ENCODE data around the gene SYNJ1.
"Not testable (repeated sequence)": the region's sequence is repeated elsewhere in the genome, so short reads cannot be mapped to it uniquely, and the experiment has no call there.

The SYNJ1 gene

DNA sequence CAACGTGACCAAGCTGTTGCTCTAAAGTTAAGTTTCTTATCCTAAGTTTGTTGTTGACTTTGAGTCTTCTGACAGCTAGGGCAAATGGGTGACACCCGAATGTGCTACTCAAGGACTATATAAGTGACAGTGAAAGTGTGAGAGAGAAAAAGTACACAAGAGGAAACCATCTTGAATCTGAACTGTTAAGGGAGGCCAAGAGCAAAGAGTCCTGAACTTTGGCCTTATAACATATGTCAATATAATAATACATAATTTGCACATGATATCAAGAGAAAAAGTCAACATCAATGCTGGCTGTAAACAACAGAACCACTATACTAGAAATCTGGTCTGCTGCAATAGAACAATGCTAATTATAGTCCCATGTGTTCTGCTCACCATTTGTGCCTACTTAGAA, 29.5 kb downstream of the SYNJ1 start:
- H3K4me1 Mint-ChIP-seq (ENCODE audit: low read depth) = peaks cover 11% of the 10 kb centered on the region
- peak overlapping the region; percentile 44 for H3K27ac Mint-ChIP-seq
- no peaks in the 10 kb centered on the region for H3K27me3 Mint-ChIP-seq (ENCODE audit: low read depth)

GRCh38 chr21:32695482-32695881, 32.3 kb downstream of the SYNJ1 start:
- H3K4me3 Mint-ChIP-seq; H3K27me3 Mint-ChIP-seq (ENCODE audit: low read depth); H3K4me1 Mint-ChIP-seq (ENCODE audit: low read depth); H3K27ac Mint-ChIP-seq; H3K9me3 Mint-ChIP-seq; DNase-seq (ENCODE audit: low spot score): not testable (repeated sequence)
- peaks cover 19% of the 10 kb centered on the region for H3K36me3 Mint-ChIP-seq (ENCODE audit: low read depth)

More for the DNA sequence above, 29.5 kb downstream of the SYNJ1 start:
- Mint-ChIP-seq H3K4me3 (no peak overlapping the region), H3K36me3 (ENCODE audit: low read depth) (peaks cover 7% of the 10 kb centered on the region), H3K9me3 (no peaks in the 10 kb centered on the region)
- no peak for DNase-seq (ENCODE audit: low spot score)

DNA sequence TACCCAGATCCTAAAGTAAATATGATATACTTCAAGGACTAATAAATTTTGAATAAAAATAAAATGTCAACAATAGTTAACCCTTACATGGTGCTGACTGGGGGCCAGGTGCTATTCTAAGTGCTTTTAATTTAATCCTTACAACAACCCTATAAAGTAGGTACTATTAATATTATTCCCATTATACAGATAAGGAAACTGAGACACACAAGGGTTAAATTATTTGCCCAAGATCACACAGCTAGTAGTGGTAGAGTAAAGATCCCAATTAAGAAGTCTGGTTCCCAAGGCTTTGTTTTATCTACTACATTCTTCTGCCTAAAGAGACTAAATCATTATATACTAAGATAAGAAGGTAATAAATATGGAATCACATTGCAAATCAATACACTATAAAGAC, 34.2 kb downstream of the SYNJ1 start:
- no peak overlapping the region for H3K27ac Mint-ChIP-seq
- no peaks in the 10 kb centered on the region for H3K9me3 Mint-ChIP-seq
- no peak overlapping the region for H3K4me3 Mint-ChIP-seq
- no peaks in the 10 kb centered on the region for H3K27me3 Mint-ChIP-seq (ENCODE audit: low read depth)
- no peak for DNase-seq (ENCODE audit: low spot score)
- H3K36me3 Mint-ChIP-seq (ENCODE audit: low read depth) = peaks cover 19% of the 10 kb centered on the region
- no peaks in the 10 kb centered on the region for H3K4me1 Mint-ChIP-seq (ENCODE audit: low read depth)

- no peaks in the 10 kb centered on the region for H3K9me3 Mint-ChIP-seq
- H3K4me1 Mint-ChIP-seq (ENCODE audit: low read depth) = no peaks in the 10 kb centered on the region
- DNase-seq (ENCODE audit: low spot score) = no peak
- H3K27me3 Mint-ChIP-seq (ENCODE audit: low read depth) = no peaks in the 10 kb centered on the region
- H3K36me3 Mint-ChIP-seq (ENCODE audit: low read depth) = peaks cover 21% of the 10 kb centered on the region
- no peak overlapping the region for H3K4me3 Mint-ChIP-seq
- no peak overlapping the region for H3K27ac Mint-ChIP-seq
Measured at GRCh38 chr21:32690085-32690484, 37.7 kb downstream of the SYNJ1 start.

GRCh38 chr21:32687643-32688345, 40.0 kb downstream of the SYNJ1 start:
- H3K27ac Mint-ChIP-seq = no peak overlapping the region
- DNase-seq (ENCODE audit: low spot score) = no peak
- H3K36me3 Mint-ChIP-seq (ENCODE audit: low read depth) = peaks cover 23% of the 10 kb centered on the region

GRCh38 chr21:32682696-32683474, 44.9 kb downstream of the SYNJ1 start:
- H3K27ac Mint-ChIP-seq = no peak overlapping the region
- no peaks in the 10 kb centered on the region for H3K9me3 Mint-ChIP-seq
- no peaks in the 10 kb centered on the region for H3K27me3 Mint-ChIP-seq (ENCODE audit: low read depth)
- peaks cover 22% of the 10 kb centered on the region for H3K36me3 Mint-ChIP-seq (ENCODE audit: low read depth)
- no peak for DNase-seq (ENCODE audit: low spot score)
- H3K4me1 Mint-ChIP-seq (ENCODE audit: low read depth) = peaks cover 2% of the 10 kb centered on the region
- H3K4me3 Mint-ChIP-seq = no peak overlapping the region

More at GRCh38 chr21:32687643-32688345, 40.0 kb downstream of the SYNJ1 start:
- Mint-ChIP-seq H3K4me3 (no peak overlapping the region), H3K4me1 (ENCODE audit: low read depth) (no peaks in the 10 kb centered on the region), H3K27me3 (ENCODE audit: low read depth) (no peaks in the 10 kb centered on the region), H3K9me3 (no peaks in the 10 kb centered on the region)

DNA sequence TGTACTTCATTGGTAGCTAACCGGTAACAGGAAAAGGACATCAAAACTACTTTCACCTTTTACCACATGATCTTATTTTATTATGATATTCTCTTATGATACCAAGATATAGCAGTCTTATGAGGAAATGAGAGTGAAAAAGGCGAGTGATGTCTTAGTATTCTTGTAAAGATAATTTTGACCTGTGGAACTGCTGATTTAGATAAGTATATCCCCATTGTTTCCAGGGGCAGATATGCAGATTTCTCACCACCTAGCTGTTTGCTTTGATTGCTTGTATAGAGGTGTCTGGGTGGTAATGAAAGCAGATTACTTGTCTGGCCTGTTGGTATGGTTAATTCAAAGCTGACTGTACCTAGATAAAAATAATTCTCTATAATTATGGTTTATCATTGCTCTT, 53.1 kb downstream of the SYNJ1 start:
- Mint-ChIP-seq H3K9me3 (no peaks in the 10 kb centered on the region), H3K4me1 (ENCODE audit: low read depth) (no peaks in the 10 kb centered on the region), H3K36me3 (ENCODE audit: low read depth) (peaks cover 27% of the 10 kb centered on the region), H3K27me3 (ENCODE audit: low read depth) (no peaks in the 10 kb centered on the region), H3K27ac (no peak overlapping the region), H3K4me3 (no peak overlapping the region)
- DNase-seq (ENCODE audit: low spot score) = no peak

GRCh38 chr21:32674038-32674437, 53.8 kb downstream of the SYNJ1 start:
- H3K36me3 Mint-ChIP-seq (ENCODE audit: low read depth) = peaks cover 27% of the 10 kb centered on the region
- no peaks in the 10 kb centered on the region for H3K4me1 Mint-ChIP-seq (ENCODE audit: low read depth)
- no peak overlapping the region for H3K27ac Mint-ChIP-seq
- H3K27me3 Mint-ChIP-seq (ENCODE audit: low read depth) = no peaks in the 10 kb centered on the region
- H3K9me3 Mint-ChIP-seq = no peaks in the 10 kb centered on the region
- DNase-seq (ENCODE audit: low spot score) = no peak
- H3K4me3 Mint-ChIP-seq = no peak overlapping the region

GRCh38 chr21:32666258-32666657, 61.6 kb downstream of the SYNJ1 start:
- no peak for DNase-seq (ENCODE audit: low spot score)
- Mint-ChIP-seq H3K4me3 (no peak overlapping the region), H3K4me1 (ENCODE audit: low read depth) (no peaks in the 10 kb centered on the region), H3K27me3 (ENCODE audit: low read depth) (no peaks in the 10 kb centered on the region), H3K36me3 (ENCODE audit: low read depth) (peaks cover 59% of the 10 kb centered on the region), H3K9me3 (peaks cover 24% of the 10 kb centered on the region), H3K27ac (no peak overlapping the region)

DNA sequence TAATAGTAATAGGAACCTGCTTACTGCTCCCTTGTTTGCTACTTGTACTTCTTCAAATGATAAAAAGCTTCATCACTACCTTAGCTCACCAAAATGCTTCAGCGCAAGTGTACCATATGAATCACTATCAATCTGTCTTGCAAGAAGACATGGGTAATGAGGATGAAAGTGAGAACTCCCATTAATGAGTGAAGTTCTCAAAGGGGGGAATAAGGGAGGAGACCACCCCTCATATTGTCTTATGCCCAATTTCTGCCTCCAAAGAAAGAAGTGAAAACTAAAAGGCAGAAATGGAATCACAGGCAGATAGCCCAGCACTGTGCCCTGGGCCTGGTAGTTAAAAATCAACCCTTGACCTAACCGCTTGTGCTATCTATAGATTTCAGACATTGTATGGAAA, 63.7 kb downstream of the SYNJ1 start:
- not testable (repeated sequence) for H3K27ac Mint-ChIP-seq; DNase-seq (ENCODE audit: low spot score); H3K27me3 Mint-ChIP-seq (ENCODE audit: low read depth); H3K4me1 Mint-ChIP-seq (ENCODE audit: low read depth); H3K4me3 Mint-ChIP-seq
- Mint-ChIP-seq H3K9me3 (peaks cover 24% of the 10 kb centered on the region), H3K36me3 (ENCODE audit: low read depth) (peaks cover 73% of the 10 kb centered on the region)

DNA sequence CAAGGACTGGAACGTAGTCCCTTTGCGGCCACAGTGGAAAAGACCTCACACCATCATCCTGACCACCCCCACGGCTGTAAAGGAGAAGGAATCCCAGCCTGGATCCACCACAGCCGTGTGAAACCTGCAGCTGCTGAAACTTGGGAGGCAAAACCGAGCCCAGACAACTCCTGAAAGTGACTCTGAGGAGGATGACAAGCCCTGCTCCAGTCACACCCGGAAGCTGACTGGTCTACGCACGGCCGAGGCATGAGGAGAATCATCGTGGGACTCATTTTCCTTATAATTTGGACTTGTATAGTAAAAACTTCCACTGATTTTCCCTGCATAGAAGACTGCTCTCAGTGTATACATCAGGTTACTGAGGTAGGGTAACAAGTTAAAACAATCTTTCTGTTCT, 65.8 kb downstream of the SYNJ1 start:
- H3K36me3 Mint-ChIP-seq (ENCODE audit: low read depth) = peaks cover 82% of the 10 kb centered on the region
- not testable (repeated sequence) for H3K27ac Mint-ChIP-seq; H3K4me1 Mint-ChIP-seq (ENCODE audit: low read depth); H3K4me3 Mint-ChIP-seq; H3K27me3 Mint-ChIP-seq (ENCODE audit: low read depth); DNase-seq (ENCODE audit: low spot score)
- H3K9me3 Mint-ChIP-seq = peaks cover 30% of the 10 kb centered on the region

GRCh38 chr21:32661026-32661782, 66.6 kb downstream of the SYNJ1 start:
- Mint-ChIP-seq H3K9me3 (peaks cover 30% of the 10 kb centered on the region), H3K36me3 (ENCODE audit: low read depth) (peaks cover 87% of the 10 kb centered on the region)
- not testable (repeated sequence) for H3K4me1 Mint-ChIP-seq (ENCODE audit: low read depth); H3K4me3 Mint-ChIP-seq; H3K27me3 Mint-ChIP-seq (ENCODE audit: low read depth); H3K27ac Mint-ChIP-seq; DNase-seq (ENCODE audit: low spot score)

GRCh38 chr21:32658524-32658923, 69.3 kb downstream of the SYNJ1 start:
- no peaks in the 10 kb centered on the region for H3K4me1 Mint-ChIP-seq (ENCODE audit: low read depth)
- H3K9me3 Mint-ChIP-seq = peaks cover 8% of the 10 kb centered on the region
- H3K27me3 Mint-ChIP-seq (ENCODE audit: low read depth) = no peaks in the 10 kb centered on the region
- H3K4me3 Mint-ChIP-seq = no peak overlapping the region
- no peak overlapping the region for H3K27ac Mint-ChIP-seq
- no peak for DNase-seq (ENCODE audit: low spot score)
- H3K36me3 Mint-ChIP-seq (ENCODE audit: low read depth) = peaks cover 67% of the 10 kb centered on the region

DNA sequence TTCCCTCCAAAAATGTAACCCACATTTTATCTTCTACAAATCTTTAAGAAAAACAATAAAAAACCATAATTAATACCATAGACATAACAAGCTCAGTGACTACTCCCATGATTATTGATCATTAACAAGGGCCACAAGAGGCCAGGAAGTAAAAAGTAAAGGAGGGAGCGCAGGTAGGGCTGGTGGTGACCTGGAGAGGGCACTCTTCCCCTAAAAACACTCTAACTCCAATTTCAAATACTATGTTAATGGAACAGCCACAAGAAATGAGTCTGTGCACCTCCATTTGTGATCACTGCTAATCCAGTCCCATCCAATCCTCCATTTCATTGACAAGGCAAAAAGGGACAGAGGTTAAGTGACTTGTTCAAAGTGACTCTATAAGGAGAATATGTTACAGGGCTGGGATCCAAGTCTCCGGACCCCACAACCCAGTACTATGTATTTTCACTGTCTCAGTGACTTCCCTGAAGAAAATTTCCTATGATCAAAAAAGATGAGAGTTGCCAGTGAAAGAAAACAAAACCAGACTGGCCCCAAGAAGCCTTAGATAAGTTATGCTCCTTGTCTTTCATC, 74.4 kb downstream of the SYNJ1 start:
- H3K27me3 Mint-ChIP-seq (ENCODE audit: low read depth) = no peaks in the 10 kb centered on the region
- peaks cover 10% of the 10 kb centered on the region for H3K4me1 Mint-ChIP-seq (ENCODE audit: low read depth)
- H3K4me3 Mint-ChIP-seq = no peak overlapping the region
- no peak overlapping the region for H3K27ac Mint-ChIP-seq
- peaks cover 30% of the 10 kb centered on the region for H3K36me3 Mint-ChIP-seq (ENCODE audit: low read depth)
- DNase-seq (ENCODE audit: low spot score) = no peak
- H3K9me3 Mint-ChIP-seq = peaks cover 3% of the 10 kb centered on the region

Data from T-helper 2 cell treated with Interferon-gamma antibody and Interleukin-4, amounts not matched to agents 5 μg/mL and 100 μg/mL, for 36 hours (primary cell).